Measurements from ENCODE around the gene FOXL3. TPM values are rescaled to one million over a fixed set of nuclear protein-coding genes. Genes with fewer than 3 reads are reported as not detected.

Gene FOXL3
- total RNA-seq, 1 experiment from 2014 or later: not detected

GRCh38 chr7:247181-247580 is 42.8 kb upstream of the FOXL3 start:
- Histone ChIP-seq H2BK12ac (ENCODE audit: insufficient read length, low read depth, low read length) (no peak overlapping the region), H2BK20ac (ENCODE audit: low read depth, low read length, poor library complexity, severe bottlenecking) (no peak overlapping the region), H3K23me2 (ENCODE audit: insufficient read length, low read depth, low read length, poor library complexity, severe bottlenecking) (peaks cover 2% of the 10 kb centered on the region), H3K27me3 (ENCODE audit: insufficient read depth, low read length) (no peaks in the 10 kb centered on the region), H3K27ac (ENCODE audit: insufficient read length, low read depth, low read length) (no peak overlapping the region), H2AFZ (ENCODE audit: low read length) (no peak overlapping the region), H2BK15ac (ENCODE audit: low read depth, low read length) (no peak overlapping the region), H3K18ac (ENCODE audit: insufficient read length, low read depth, low read length) (no peak overlapping the region), H3K9ac (ENCODE audit: extremely low read depth, insufficient read length, low read length) (no peak overlapping the region), H2AK5ac (ENCODE audit: insufficient read length, low read length) (no peak overlapping the region), H3K23ac (ENCODE audit: insufficient read length, low read depth, low read length) (no peak overlapping the region), H4K8ac (replicated peaks; ENCODE audit: insufficient read length, low read depth, low read length) (no peak overlapping the region), H4K5ac (ENCODE audit: insufficient read length, low read depth, low read length) (no peak overlapping the region), H2BK5ac (ENCODE audit: insufficient read length, low read length) (no peak overlapping the region), H4K91ac (ENCODE audit: insufficient read length, low read depth, low read length) (no peak overlapping the region), H3K4me2 (ENCODE audit: insufficient read depth, insufficient read length, low read length) (no peak overlapping the region), H3K56ac (ENCODE audit: insufficient read length, low read depth, low read length) (no peak overlapping the region), H3K14ac (ENCODE audit: insufficient read depth, low read length) (no peak overlapping the region), H4K20me1 (ENCODE audit: control insufficient read depth, insufficient read depth, insufficient read length) (no peaks in the 10 kb centered on the region), H3K9me3 (ENCODE audit: control insufficient read depth, low read depth, low read length) (no peaks in the 10 kb centered on the region), H3K4ac (ENCODE audit: low read depth, low read length) (no peak overlapping the region), H3K4me1 (ENCODE audit: insufficient read depth, low read length) (no peaks in the 10 kb centered on the region), H3K79me2 (ENCODE audit: insufficient read depth, low read length) (no peaks in the 10 kb centered on the region), H2BK120ac (ENCODE audit: low read depth, low read length, poor library complexity, severe bottlenecking) (no peak overlapping the region), H3T11ph (ENCODE audit: low read length) (no peak overlapping the region), H3K79me1 (ENCODE audit: insufficient read depth, low read depth, low read length, poor library complexity, severe bottlenecking) (no peaks in the 10 kb centered on the region)
- H3K36me3 Mint-ChIP-seq (ENCODE audit: insufficient read depth in 1 of 3, low read depth in 3 of 3): peaks cover 30 to 51% (median 38%) of the 10 kb centered on the region in 3 experiments
- no CpG with 5 or more reads among the region's 12 CpGs for WGBS (ENCODE audit: extremely low coverage, insufficient read length, low lambda C conversion rate)
- H3K27ac Mint-ChIP-seq: no peak overlapping the region
- no peaks in the 10 kb centered on the region for H3K27me3 Mint-ChIP-seq (ENCODE audit: low read depth)
- no peak for TF ChIP-seq CTCF (conservative IDR thresholded peaks at IDR 0.05)
- no peaks in the 10 kb centered on the region for H3K4me1 Mint-ChIP-seq
- no peak overlapping the region for H3K4me3 Mint-ChIP-seq
- no peak for DNase-seq
- no peaks in the 10 kb centered on the region for H3K9me3 Mint-ChIP-seq
